Mononuclear cell (primary cell): ENCODE measurements around the gene PDXDC1. TPM values are rescaled to one million over a fixed set of nuclear protein-coding genes. Genes with fewer than 3 reads are reported as not detected.
"Not testable (repeated sequence)": the region's sequence is repeated elsewhere in the genome, so short reads cannot be mapped to it uniquely, and the experiment has no call there.

ENCODE experiments used
- H3K27me3 ChIP-seq: 2 replicates; pipeline ENCODE4 v1.6.0; 2011; ENCODE audit warnings: low read length, control low read depth; ENCODE audit not compliant: insufficient read depth
- H3K4me1 ChIP-seq: 2 replicates; pipeline ENCODE4 v1.5.1; 2011; ENCODE audit warnings: mild to moderate bottlenecking, low read length, control low read depth; ENCODE audit not compliant: insufficient read depth
- H3K4me3 ChIP-seq: 2 replicates; pipeline ENCODE4 v1.5.1; 2011; ENCODE audit warnings: mild to moderate bottlenecking, low read length, moderate library complexity
- H3K9me3 ChIP-seq: 2 replicates; pipeline ENCODE4 v1.5.1; 2011; ENCODE audit warnings: low read depth, mild to moderate bottlenecking, control low read depth, low read length
- total RNA-seq: library from RNA; depleted of rRNA; stranded (reverse); fragments of >200 nt; gene quantifications from one replicate; pipeline ENCODE4 v1.2.3, GENCODE V29; 2012

Gene PDXDC1
- total RNA-seq, 1 donor = 101 TPM

- Histone ChIP-seq H3K27me3 (no peaks in the 10 kb centered on the region), H3K9me3 (no peaks in the 10 kb centered on the region), H3K4me1 (peaks cover 19% of the 10 kb centered on the region), H3K4me3 (no peak overlapping the region)
Measured at GRCh38 chr16:15034266-15035162, 59.7 kb downstream of the PDXDC1 start.

- no peaks in the 10 kb centered on the region for H3K9me3 ChIP-seq
- peaks cover 19% of the 10 kb centered on the region for H3K4me1 ChIP-seq
- no peaks in the 10 kb centered on the region for H3K27me3 ChIP-seq
- no peak overlapping the region for H3K4me3 ChIP-seq
Measured at GRCh38 chr16:15035163-15035729, 60.4 kb downstream of the PDXDC1 start.

- Histone ChIP-seq H3K4me1 (peaks cover 6% of the 10 kb centered on the region), H3K9me3 (no peaks in the 10 kb centered on the region), H3K4me3 (no peak overlapping the region), H3K27me3 (no peaks in the 10 kb centered on the region)
Measured at GRCh38 chr16:15037003-15037402, 62.2 kb downstream of the PDXDC1 start.

- Histone ChIP-seq H3K4me3 (no peak overlapping the region), H3K9me3 (no peaks in the 10 kb centered on the region), H3K27me3 (no peaks in the 10 kb centered on the region), H3K4me1 (no peaks in the 10 kb centered on the region)
Measured at GRCh38 chr16:15037745-15038144, 62.9 kb downstream of the PDXDC1 start.

GRCh38 chr16:15038689-15039088 is 63.9 kb downstream of the PDXDC1 start:
- H3K4me3 ChIP-seq = no peak overlapping the region
- H3K4me1 ChIP-seq = no peaks in the 10 kb centered on the region
- H3K9me3 ChIP-seq = no peaks in the 10 kb centered on the region
- no peaks in the 10 kb centered on the region for H3K27me3 ChIP-seq

- H3K27me3 ChIP-seq = no peaks in the 10 kb centered on the region
- H3K9me3 ChIP-seq = no peaks in the 10 kb centered on the region
- H3K4me1 ChIP-seq = no peaks in the 10 kb centered on the region
- no peak overlapping the region for H3K4me3 ChIP-seq
Measured at GRCh38 chr16:15041271-15042004, 66.6 kb downstream of the PDXDC1 start.

- no peaks in the 10 kb centered on the region for H3K27me3 ChIP-seq
- no peak overlapping the region for H3K4me3 ChIP-seq
- no peaks in the 10 kb centered on the region for H3K4me1 ChIP-seq
- H3K9me3 ChIP-seq = no peaks in the 10 kb centered on the region
Measured at GRCh38 chr16:15043344-15043743, 68.5 kb downstream of the PDXDC1 start.

- Histone ChIP-seq H3K4me3 (no peak overlapping the region), H3K4me1 (no peaks in the 10 kb centered on the region), H3K27me3 (no peaks in the 10 kb centered on the region), H3K9me3 (no peaks in the 10 kb centered on the region)
Measured at GRCh38 chr16:15044286-15044685, 69.5 kb downstream of the PDXDC1 start.

- not testable (repeated sequence) for H3K27me3 ChIP-seq, H3K4me3 ChIP-seq, H3K9me3 ChIP-seq, H3K4me1 ChIP-seq
Measured at GRCh38 chr16:15045270-15045669, 70.4 kb downstream of the PDXDC1 start.

- Histone ChIP-seq H3K9me3 (no peaks in the 10 kb centered on the region), H3K27me3 (no peaks in the 10 kb centered on the region), H3K4me3 (no peak overlapping the region), H3K4me1 (no peaks in the 10 kb centered on the region)
Measured at GRCh38 chr16:15046692-15047376, 72.0 kb downstream of the PDXDC1 start.

GRCh38 chr16:15049581-15050180 is 74.9 kb downstream of the PDXDC1 start:
- H3K9me3 ChIP-seq = no peaks in the 10 kb centered on the region
- no peaks in the 10 kb centered on the region for H3K27me3 ChIP-seq
- no peak overlapping the region for H3K4me3 ChIP-seq
- H3K4me1 ChIP-seq = peaks cover 9% of the 10 kb centered on the region

GRCh38 chr16:15050440-15050839 is 75.6 kb downstream of the PDXDC1 start:
- not testable (repeated sequence) for H3K27me3 ChIP-seq, H3K9me3 ChIP-seq, H3K4me3 ChIP-seq
- peaks cover 16% of the 10 kb centered on the region for H3K4me1 ChIP-seq

- H3K27me3 ChIP-seq = no peaks in the 10 kb centered on the region
- H3K4me1 ChIP-seq = peaks cover 20% of the 10 kb centered on the region
- no peak overlapping the region for H3K4me3 ChIP-seq
- no peaks in the 10 kb centered on the region for H3K9me3 ChIP-seq
Measured at GRCh38 chr16:15051387-15051951, 76.6 kb downstream of the PDXDC1 start.

- Histone ChIP-seq H3K4me3 (no peak overlapping the region), H3K9me3 (no peaks in the 10 kb centered on the region), H3K4me1 (peaks cover 21% of the 10 kb centered on the region), H3K27me3 (no peaks in the 10 kb centered on the region)
Measured at GRCh38 chr16:15052747-15053476, 78.1 kb downstream of the PDXDC1 start.
